Colonic mucosa (tissue), 4 donors: ENCODE results near the gene GPC2. TPM values are rescaled to one million over a fixed set of nuclear protein-coding genes. Genes with fewer than 3 reads are reported as not detected.

Source experiments
- DNase-seq: peaks from one replicate; pipeline ENCODE4 v3.0.0-alpha.2; 2020
- H3K27ac ChIP-seq: fragments of 200-600 bp; one replicate; pipeline ENCODE4 v1.8.0; 2021
- H3K27me3 ChIP-seq: fragments of 200-600 bp; one replicate; pipeline ENCODE4 v1.8.0; 2021
- H3K36me3 ChIP-seq: fragments of 200-600 bp; one replicate; pipeline ENCODE4 v1.8.0; 2021
- H3K4me1 ChIP-seq: fragments of 200-600 bp; one replicate; pipeline ENCODE4 v1.8.0; 2021; ENCODE audit warnings: mild to moderate bottlenecking
- H3K4me3 ChIP-seq: fragments of 200-600 bp; one replicate; pipeline ENCODE4 v1.8.0; 2021
- H3K9ac ChIP-seq, 2 donors: one replicate each; pipeline ENCODE4 v1.7.0; 2013; ENCODE audit warnings: control low read depth in 2 of 2, low read depth in 2 of 2, low read length in 2 of 2
- H3K9me3 ChIP-seq: fragments of 200-600 bp; one replicate; pipeline ENCODE4 v1.8.0; 2021
- intact Hi-C: fragments of 100-400 bp; cut with DNase I; formaldehyde crosslinking; loops from one replicate; pipeline ENCODE4 v1.14.1; 2022
- total RNA-seq, 2 donors: library from RNA; stranded (reverse); fragmentation: NEBNext Ultra II Directional in 1 of 2; extraction: Animal tissue kit (Norgen Biotek cat#: 25700) in 1 of 2; gene quantifications; one replicate each; pipeline ENCODE4 v1.2.1, GENCODE V29; 2021
- TF ChIP-seq, protein P1 (sequence below): fragments of 200-600 bp; IDR thresholded peaks from one replicate; pipeline ENCODE4 v1.8.0; 2022; ENCODE audit warnings: antibody characterized with exemption, mild to moderate bottlenecking
- donor health status: healthy.
- donor health status: DM: no; HTN: no; CAD: no.
- donor health status: DM: no; HTN: no; CAD: no.

Gene GPC2
- total RNA-seq, 2 donors from 2014 or later: 4.0 to 7.6 TPM

GRCh38 chr7:100171087-100171681, 6.0 kb downstream of the GPC2 start:
- Histone ChIP-seq H3K4me3 (peak overlapping the region; percentile 44), H3K4me1 (no peaks in the 10 kb centered on the region), H3K27me3 (peaks cover 11% of the 10 kb centered on the region), H3K36me3 (no peaks in the 10 kb centered on the region), H3K27ac (no peak overlapping the region), H3K9ac (peak overlapping the region in 1 of 2 donors; percentile 63), H3K9me3 (no peaks in the 10 kb centered on the region)
- intact Hi-C loops: no loop called here
- no peak for DNase-seq
- TF ChIP-seq, protein P1, sequence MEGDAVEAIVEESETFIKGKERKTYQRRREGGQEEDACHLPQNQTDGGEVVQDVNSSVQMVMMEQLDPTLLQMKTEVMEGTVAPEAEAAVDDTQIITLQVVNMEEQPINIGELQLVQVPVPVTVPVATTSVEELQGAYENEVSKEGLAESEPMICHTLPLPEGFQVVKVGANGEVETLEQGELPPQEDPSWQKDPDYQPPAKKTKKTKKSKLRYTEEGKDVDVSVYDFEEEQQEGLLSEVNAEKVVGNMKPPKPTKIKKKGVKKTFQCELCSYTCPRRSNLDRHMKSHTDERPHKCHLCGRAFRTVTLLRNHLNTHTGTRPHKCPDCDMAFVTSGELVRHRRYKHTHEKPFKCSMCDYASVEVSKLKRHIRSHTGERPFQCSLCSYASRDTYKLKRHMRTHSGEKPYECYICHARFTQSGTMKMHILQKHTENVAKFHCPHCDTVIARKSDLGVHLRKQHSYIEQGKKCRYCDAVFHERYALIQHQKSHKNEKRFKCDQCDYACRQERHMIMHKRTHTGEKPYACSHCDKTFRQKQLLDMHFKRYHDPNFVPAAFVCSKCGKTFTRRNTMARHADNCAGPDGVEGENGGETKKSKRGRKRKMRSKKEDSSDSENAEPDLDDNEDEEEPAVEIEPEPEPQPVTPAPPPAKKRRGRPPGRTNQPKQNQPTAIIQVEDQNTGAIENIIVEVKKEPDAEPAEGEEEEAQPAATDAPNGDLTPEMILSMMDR: no peak

DNA sequence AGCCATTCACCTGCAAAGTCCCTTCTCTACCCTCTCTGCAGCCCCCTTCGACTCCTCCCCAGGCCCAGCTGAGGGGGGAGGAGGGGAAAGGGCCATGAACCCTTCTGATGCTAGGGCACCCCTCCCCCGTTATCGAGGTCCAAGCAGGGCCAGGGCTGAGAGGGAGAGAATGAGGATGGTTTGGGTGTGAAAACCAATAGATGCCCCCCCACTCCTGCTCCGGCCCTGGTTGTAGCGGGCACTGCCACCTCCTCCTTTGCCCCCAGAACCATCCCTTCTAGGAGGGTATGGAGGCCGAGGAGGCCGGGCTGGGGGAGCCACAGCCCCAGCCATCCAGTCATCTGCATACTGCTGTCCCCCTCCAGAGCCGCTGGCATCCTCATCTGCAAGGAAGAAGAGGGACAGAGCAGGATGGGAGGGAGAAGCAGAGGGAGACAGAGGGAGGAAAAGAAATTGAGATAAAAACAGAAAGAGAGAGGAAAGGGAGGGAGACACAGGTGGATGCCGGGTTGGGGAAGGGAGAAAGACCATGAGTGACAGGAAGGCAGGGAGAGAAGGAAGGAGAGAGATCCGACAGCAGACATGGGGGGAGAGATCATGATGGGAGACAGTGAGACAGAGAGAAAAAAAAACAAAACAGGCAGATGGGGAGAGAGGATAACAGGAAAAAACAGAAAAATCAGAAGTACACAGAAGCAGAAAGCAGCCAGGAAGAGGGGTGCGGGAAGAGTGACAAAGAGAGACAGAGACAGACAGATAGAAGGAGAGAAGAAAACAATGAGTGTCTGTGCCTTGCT, 6.9 kb downstream of the GPC2 start:
- Histone ChIP-seq H3K9ac (peak overlapping the region in 1 of 2 donors; percentile 19), H3K9me3 (no peaks in the 10 kb centered on the region), H3K4me1 (no peaks in the 10 kb centered on the region), H3K4me3 (no peak overlapping the region), H3K27ac (no peak overlapping the region), H3K36me3 (no peaks in the 10 kb centered on the region), H3K27me3 (peaks cover 11% of the 10 kb centered on the region)
- TF ChIP-seq, protein P1: no peak
- intact Hi-C loops: no loop called here
- DNase-seq: no peak

- intact Hi-C loops: no loop called here
- Histone ChIP-seq H3K4me3 (no peak overlapping the region), H3K9me3 (no peaks in the 10 kb centered on the region), H3K27me3 (peaks cover 11% of the 10 kb centered on the region), H3K27ac (no peak overlapping the region), H3K36me3 (no peaks in the 10 kb centered on the region), H3K4me1 (no peaks in the 10 kb centered on the region), H3K9ac (no peak overlapping the region)
- no peak for DNase-seq
- TF ChIP-seq, protein P1: no peak
These were observed 7.9 kb downstream of the GPC2 start for GRCh38 chr7:100169147-100169850.

- H3K9ac ChIP-seq: peak overlapping the region; percentile 52 to 78
- intact Hi-C loops: no loop called here
- peak overlapping the region; percentile 65 for H3K27ac ChIP-seq
These were observed 9.3 kb downstream of the GPC2 start for GRCh38 chr7:100167912-100168323.

More at GRCh38 chr7:100167912-100168323, 9.3 kb downstream of the GPC2 start:
- Histone ChIP-seq H3K36me3 (no peaks in the 10 kb centered on the region), H3K9me3 (no peaks in the 10 kb centered on the region), H3K27me3 (peaks cover 11% of the 10 kb centered on the region), H3K4me3 (peak overlapping the region; percentile 32), H3K4me1 (no peaks in the 10 kb centered on the region)
- TF ChIP-seq, protein P1: no peak
- peak; percentile 59 for DNase-seq
